Measurements from ENCODE around the gene PCIF1. TPM values are rescaled to one million over a fixed set of nuclear protein-coding genes. Genes with fewer than 3 reads are reported as not detected.

The PCIF1 gene
- total and polyA plus RNA-seq, 4 donors: 9.2 to 12.4 (median 11.5) TPM

- no peak overlapping the region for H3K4me3 ChIP-seq (ENCODE audit: low read depth in 1 of 3, low read length in 3 of 3)
- H3K4me1 ChIP-seq (ENCODE audit: control insufficient read depth in 4 of 4, insufficient read depth in 4 of 4, low read length in 3 of 4): peaks cover 2 to 9% (median 6%) of the 10 kb centered on the region in 4 donors
- H3K27me3 ChIP-seq (ENCODE audit: control insufficient read depth in 4 of 4, insufficient read depth in 4 of 4, low read length in 3 of 4): no peaks in the 10 kb centered on the region
- no peak overlapping the region for H3K9ac ChIP-seq (ENCODE audit: low read depth in 1 of 2, low read length in 2 of 2)
- 92% methylated on average over 18 of the region's 18 CpGs for WGBS
- TF ChIP-seq REST (IDR thresholded peaks at IDR 0.05) (no peak), FOXA2 (IDR thresholded peaks at IDR 0.05) (no peak), RAD21 (IDR thresholded peaks at IDR 0.05) (no peak), YY1 (IDR thresholded peaks at IDR 0.05) (no peak), MAX (IDR thresholded peaks at IDR 0.05) (no peak), JUND (IDR thresholded peaks at IDR 0.05) (no peak), NR2F2 (IDR thresholded peaks at IDR 0.05) (no peak), TAF1 (conservative IDR thresholded peaks at IDR 0.05) (no peak), SP1 (IDR thresholded peaks at IDR 0.05) (no peak)
- no peak for DNase-seq (ENCODE audit: low spot score)
- no peaks in the 10 kb centered on the region for H3K9me3 ChIP-seq (ENCODE audit: control insufficient read depth in 4 of 4, low read length in 3 of 4)
- H3K36me3 ChIP-seq (ENCODE audit: control insufficient read depth in 4 of 4, insufficient read depth in 3 of 4, low read depth in 1 of 4, low read length in 3 of 4): peaks cover 10 to 79% (median 48%) of the 10 kb centered on the region in 4 donors
- H3K27ac ChIP-seq (ENCODE audit: low read depth in 1 of 2, low read length in 2 of 2): no peak overlapping the region
Observed at GRCh38 chr20:45965169-45966002, 30.9 kb downstream of the PCIF1 start.

GRCh38 chr20:45967551-45968080 is 33.1 kb downstream of the PCIF1 start:
- Histone ChIP-seq H3K9me3 (ENCODE audit: control insufficient read depth in 4 of 4, low read length in 3 of 4) (no peaks in the 10 kb centered on the region), H3K9ac (ENCODE audit: low read depth in 1 of 2, low read length in 2 of 2) (no peak overlapping the region), H3K4me1 (ENCODE audit: control insufficient read depth in 4 of 4, insufficient read depth in 4 of 4, low read length in 3 of 4) (peaks cover 2 to 17% (median 13%) of the 10 kb centered on the region in 4 donors), H3K27me3 (ENCODE audit: control insufficient read depth in 4 of 4, insufficient read depth in 4 of 4, low read length in 3 of 4) (no peaks in the 10 kb centered on the region), H3K27ac (ENCODE audit: low read depth in 1 of 2, low read length in 2 of 2) (no peak overlapping the region), H3K36me3 (ENCODE audit: control insufficient read depth in 4 of 4, insufficient read depth in 3 of 4, low read depth in 1 of 4, low read length in 3 of 4) (peaks cover 8 to 57% (median 33%) of the 10 kb centered on the region in 4 donors), H3K4me3 (ENCODE audit: low read depth in 1 of 3, low read length in 3 of 3) (no peak overlapping the region)
- no peak for TF ChIP-seq ATF3 (IDR thresholded peaks at IDR 0.05)
- TF ChIP-seq SP1 (IDR thresholded peaks at IDR 0.05): no peak
- TF ChIP-seq HNF4G (IDR thresholded peaks at IDR 0.05): no peak
- no peak for TF ChIP-seq GABPA (IDR thresholded peaks at IDR 0.05 in 1 of 2, conservative IDR thresholded peaks at IDR 0.05 in 1 of 2)
- no peak for TF ChIP-seq FOXA2 (IDR thresholded peaks at IDR 0.05)
- no peak for TF ChIP-seq TAF1 (conservative IDR thresholded peaks at IDR 0.05)
- no peak for TF ChIP-seq JUND (IDR thresholded peaks at IDR 0.05)
- no peak for TF ChIP-seq MAX (IDR thresholded peaks at IDR 0.05)
- TF ChIP-seq ZBTB33 (IDR thresholded peaks at IDR 0.05): no peak
- TF ChIP-seq RAD21 (IDR thresholded peaks at IDR 0.05): no peak
- TF ChIP-seq NR2F2 (IDR thresholded peaks at IDR 0.05): no peak
- WGBS: 97% methylated on average over 13 of the region's 13 CpGs
- DNase-seq (ENCODE audit: low spot score): no peak
